Left forelimb (tissue), 1 donor: ENCODE measurements around the gene PLEKHG4B.
"Not testable (repeated sequence)": the region's sequence is repeated elsewhere in the genome, so short reads cannot be mapped to it uniquely, and the experiment has no call there.

ENCODE experiments used
- DNase-seq: peaks from one replicate; pipeline ENCODE4 v3.0.0-alpha.2; 2018; ENCODE audit warnings: low spot score

Gene PLEKHG4B

GRCh38 chr5:199950-200645 is 108.1 kb downstream of the PLEKHG4B start:
- DNase-seq = peak; percentile 33

- DNase-seq = peak; percentile 12
These were observed 109.0 kb downstream of the PLEKHG4B start for GRCh38 chr5:200985-201384.

- no peak for DNase-seq
These were observed 109.7 kb downstream of the PLEKHG4B start for GRCh38 chr5:201672-202071.

- peak; percentile 53 for DNase-seq
These were observed 111.4 kb downstream of the PLEKHG4B start for GRCh38 chr5:203246-203930.

- DNase-seq = peak; percentile 53
These were observed 112.0 kb downstream of the PLEKHG4B start for GRCh38 chr5:204001-204400.

- DNase-seq = no peak
These were observed 112.5 kb downstream of the PLEKHG4B start for GRCh38 chr5:204462-204861.

GRCh38 chr5:204966-205670 is 113.2 kb downstream of the PLEKHG4B start:
- peak; percentile 38 for DNase-seq

GRCh38 chr5:206406-206805 is 114.4 kb downstream of the PLEKHG4B start:
- DNase-seq = peak; percentile 15

GRCh38 chr5:206927-207536 is 115.1 kb downstream of the PLEKHG4B start:
- DNase-seq = peak; percentile 14

GRCh38 chr5:207599-207998 is 115.6 kb downstream of the PLEKHG4B start:
- peak; percentile 36 for DNase-seq

GRCh38 chr5:208449-209114 is 116.6 kb downstream of the PLEKHG4B start:
- no peak for DNase-seq

- DNase-seq = no peak
These were observed 121.9 kb downstream of the PLEKHG4B start for GRCh38 chr5:213803-214395.

GRCh38 chr5:215256-215655 is 123.3 kb downstream of the PLEKHG4B start:
- not testable (repeated sequence) for DNase-seq

- DNase-seq = not testable (repeated sequence)
These were observed 124.1 kb downstream of the PLEKHG4B start for GRCh38 chr5:216076-216475.

- peak; percentile 99 for DNase-seq
These were observed 125.8 kb downstream of the PLEKHG4B start, which contains the start of the genes CCDC127 and SDHA for GRCh38 chr5:217494-218456. Gene CCDC127, minus strand, starts transcription at chr5:218153. Its CDS starts 1,304 bp downstream, at chr5:216849. Gene SDHA, plus strand, starts transcription at chr5:218320. Its CDS starts 36 bp downstream, at chr5:218356.

- no peak for DNase-seq
These were observed 126.7 kb downstream of the PLEKHG4B start for GRCh38 chr5:218457-219291.

GRCh38 chr5:219460-219863 is 127.5 kb downstream of the PLEKHG4B start:
- no peak for DNase-seq

GRCh38 chr5:219991-220390 is 128.0 kb downstream of the PLEKHG4B start:
- no peak for DNase-seq
